GM18508 (cell line): ENCODE results near the gene SAMD14.

ENCODE experiments used
- ATAC-seq: cut with Tn5 transposase; IDR thresholded peaks from one replicate; pipeline ENCODE4 v1.9.1; 2021; ENCODE audit warnings: moderate number of reproducible peaks; ENCODE audit not compliant: insufficient read depth, unreplicated experiment

The SAMD14 gene

GRCh38 chr17:50129728-50130558 lies at the start of gene SAMD14:
Gene SAMD14, minus strand, starts transcription at chr17:50130160. Its CDS starts 5,201 bp downstream, at chr17:50124959.
- ATAC-seq, result no peak

GRCh38 chr17:50177983-50178834 lies 48.2 kb upstream of the SAMD14 start:
- no peak for ATAC-seq

- ATAC-seq, result no peak
Measured at GRCh38 chr17:50177476-50177875, 47.5 kb upstream of the SAMD14 start.

GRCh38 chr17:50176559-50177357 lies 46.8 kb upstream of the SAMD14 start:
- ATAC-seq, result no peak

- ATAC-seq, result no peak
Measured at GRCh38 chr17:50175035-50175807, 45.3 kb upstream of the SAMD14 start.

- no peak for ATAC-seq
Measured at GRCh38 chr17:50174444-50174843, 44.5 kb upstream of the SAMD14 start.

- no peak for ATAC-seq
Measured at GRCh38 chr17:50173335-50173941, 43.5 kb upstream of the SAMD14 start.

GRCh38 chr17:50172936-50173334 lies 43.0 kb upstream of the SAMD14 start:
- no peak for ATAC-seq

- no peak for ATAC-seq
Measured at GRCh38 chr17:50172130-50172529, 42.2 kb upstream of the SAMD14 start.

- no peak for ATAC-seq
Measured at GRCh38 chr17:50171371-50172071, 41.6 kb upstream of the SAMD14 start.

- no peak for ATAC-seq
Measured at GRCh38 chr17:50170662-50171370, 40.9 kb upstream of the SAMD14 start.

GRCh38 chr17:50169881-50170459 lies 40.0 kb upstream of the SAMD14 start:
- ATAC-seq, result no peak

GRCh38 chr17:50169121-50169764 lies 39.3 kb upstream of the SAMD14 start:
- ATAC-seq, result no peak

GRCh38 chr17:50168319-50168718 lies 38.4 kb upstream of the SAMD14 start:
- ATAC-seq, result no peak

GRCh38 chr17:50167371-50167770 lies 37.4 kb upstream of the SAMD14 start:
- ATAC-seq, result no peak

- ATAC-seq, result no peak
Measured at GRCh38 chr17:50166518-50167181, 36.7 kb upstream of the SAMD14 start.
